T-helper 17 cell (primary cell): ENCODE measurements around the gene KCTD19. TPM values are rescaled to one million over a fixed set of nuclear protein-coding genes. Genes with fewer than 3 reads are reported as not detected.

Experiments used
- ATAC-seq: fragments of 150-1000 bp; cut with Tn5 transposase; 2 replicates; pipeline ENCODE4 v1.10.0; 2021; ENCODE audit warnings: mild to moderate bottlenecking, moderate library complexity
- DNase-seq, 3 donors: peaks; one replicate each; pipeline versions ENCODE4 v3.0.0 to v3.0.0-alpha.2; 2020 to 2021
- H3K9me3 ChIP-seq: one replicate; pipeline ENCODE4 v1.7.0; 2013; ENCODE audit warnings: low read length, mild to moderate bottlenecking; ENCODE audit not compliant: control insufficient read depth, poor library complexity, severe bottlenecking
- H3K27ac Mint-ChIP-seq: one replicate; pipeline ENCODE4 v1.8.0; 2022; ENCODE audit warnings: mild to moderate bottlenecking, moderate library complexity, mixed read lengths
- H3K27me3 Mint-ChIP-seq: one replicate; pipeline ENCODE4 v1.8.0; 2022; ENCODE audit warnings: mixed read lengths
- H3K36me3 Mint-ChIP-seq: one replicate; pipeline ENCODE4 v1.8.0; 2022; ENCODE audit warnings: low read depth, mixed read lengths
- H3K4me1 Mint-ChIP-seq: one replicate; pipeline ENCODE4 v1.8.0; 2022; ENCODE audit warnings: mild to moderate bottlenecking, mixed read lengths
- H3K4me3 Mint-ChIP-seq: one replicate; pipeline ENCODE4 v1.8.0; 2022; ENCODE audit warnings: mild to moderate bottlenecking, moderate library complexity, mixed read lengths
- total RNA-seq, 4 donors: library from RNA in 2 of 4; stranded (reverse) in 2 of 4; gene quantifications; one replicate each; pipeline ENCODE4 v1.2.3 and lab custom pipeline; 2022 to 2026

KCTD19 gene
- total RNA-seq, 2 donors from 2014 or later, result not detected

DNA sequence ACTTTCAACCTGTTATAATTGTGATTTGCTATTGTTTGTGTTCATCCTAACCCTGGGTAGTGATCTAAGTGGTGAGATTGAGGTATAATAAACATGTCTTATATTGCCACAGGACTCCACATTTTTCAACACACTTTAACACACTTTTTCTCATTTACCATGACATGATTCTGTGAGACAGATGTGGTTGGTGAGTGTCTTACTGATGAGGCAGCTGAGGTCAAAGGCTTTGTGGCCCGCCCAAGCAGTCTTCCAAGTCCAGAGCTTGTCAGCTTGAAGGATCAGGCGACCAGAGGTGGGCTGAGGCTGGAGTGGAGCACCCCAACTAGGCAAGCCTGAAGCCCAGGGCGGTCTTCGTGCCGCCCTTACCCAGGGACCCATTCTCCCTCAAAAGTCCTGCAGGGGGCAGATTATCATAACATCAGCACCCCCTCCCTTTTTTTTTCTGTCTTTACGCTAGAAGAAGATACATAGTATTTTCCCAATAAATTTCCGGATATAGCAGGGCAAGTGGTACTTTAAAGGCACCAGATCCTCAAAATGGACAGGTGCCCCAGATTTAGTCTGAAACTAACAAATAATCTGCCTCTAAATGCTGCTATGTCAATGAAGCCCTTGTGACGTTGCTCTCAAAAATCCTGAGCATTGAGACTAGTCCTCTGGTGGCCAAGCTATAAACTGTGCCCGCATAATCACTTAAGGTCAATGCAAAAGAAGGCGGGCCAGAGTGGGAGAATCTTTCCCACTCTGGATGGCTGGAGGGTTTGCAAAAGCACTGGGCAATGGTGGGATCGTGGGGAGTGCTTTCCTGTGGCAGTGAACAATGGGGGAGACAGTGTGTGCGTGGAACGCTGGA is 21.1 kb downstream of the KCTD19 start:
- peak overlapping the region; percentile 53 for H3K27ac Mint-ChIP-seq
- H3K4me1 Mint-ChIP-seq, result peaks cover 8% of the 10 kb centered on the region
- no peaks in the 10 kb centered on the region for H3K9me3 ChIP-seq
- no peak for DNase-seq
- peaks cover 25% of the 10 kb centered on the region for H3K27me3 Mint-ChIP-seq
- no peak for ATAC-seq
- no peak overlapping the region for H3K4me3 Mint-ChIP-seq
- H3K36me3 Mint-ChIP-seq, result peaks cover 2% of the 10 kb centered on the region

GRCh38 chr16:67304020-67304419 is 22.5 kb downstream of the KCTD19 start:
- H3K27ac Mint-ChIP-seq, result no peak overlapping the region
- peaks cover 28% of the 10 kb centered on the region for H3K27me3 Mint-ChIP-seq
- no peak overlapping the region for H3K4me3 Mint-ChIP-seq
- H3K36me3 Mint-ChIP-seq, result peaks cover 2% of the 10 kb centered on the region
- peaks cover 8% of the 10 kb centered on the region for H3K4me1 Mint-ChIP-seq
- no peak for DNase-seq
- no peaks in the 10 kb centered on the region for H3K9me3 ChIP-seq
- ATAC-seq, result no peak

DNA sequence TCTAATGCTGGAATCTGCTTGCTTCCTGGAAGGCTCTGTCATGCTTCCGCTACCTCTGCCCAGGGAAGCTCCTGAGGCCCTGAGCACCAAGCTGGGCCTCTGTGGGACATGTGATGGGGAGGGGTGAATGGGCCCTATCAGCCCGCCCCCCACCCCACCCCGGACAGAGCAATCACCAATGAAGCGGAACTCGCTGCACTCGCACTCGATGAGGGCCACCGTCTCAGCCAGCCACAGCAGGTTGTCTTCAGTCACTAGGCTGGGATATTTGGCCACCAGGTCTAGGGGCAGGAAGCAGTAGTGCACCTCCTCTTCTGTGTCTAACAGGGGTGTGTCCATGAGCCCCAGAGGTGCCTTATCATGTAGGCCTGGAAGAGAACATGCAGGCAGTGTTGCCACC is 23.6 kb downstream of the KCTD19 start:
- Mint-ChIP-seq H3K27ac (no peak overlapping the region), H3K36me3 (no peaks in the 10 kb centered on the region), H3K27me3 (peaks cover 28% of the 10 kb centered on the region), H3K4me1 (peaks cover 3% of the 10 kb centered on the region), H3K4me3 (no peak overlapping the region)
- DNase-seq (no peak), ATAC-seq (no peak)
- H3K9me3 ChIP-seq, result no peaks in the 10 kb centered on the region

DNA sequence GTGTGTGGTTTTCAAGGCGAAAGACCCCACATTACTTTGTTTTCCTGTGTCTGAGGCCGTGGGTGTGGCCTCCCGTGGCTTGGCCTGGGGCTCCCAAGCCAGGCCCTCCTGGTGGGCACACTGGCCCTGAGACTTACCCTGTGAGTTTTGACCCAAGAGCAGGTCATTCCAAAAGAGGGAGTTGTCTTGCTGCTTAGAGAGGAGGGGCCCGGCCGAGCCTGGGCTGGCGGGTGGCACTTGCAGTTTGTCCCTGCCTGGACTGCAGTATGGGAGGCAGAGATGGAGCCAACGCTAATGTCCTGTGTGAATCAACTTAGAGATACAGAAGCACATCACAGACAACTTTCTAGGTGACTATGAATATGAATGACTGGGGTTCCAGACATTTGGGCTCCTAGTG is 24.5 kb downstream of the KCTD19 start:
- DNase-seq (no peak), ATAC-seq (no peak)
- Mint-ChIP-seq H3K4me3 (no peak overlapping the region), H3K27ac (no peak overlapping the region), H3K27me3 (peaks cover 28% of the 10 kb centered on the region), H3K4me1 (peaks cover 5% of the 10 kb centered on the region), H3K36me3 (no peaks in the 10 kb centered on the region)
- H3K9me3 ChIP-seq, result no peaks in the 10 kb centered on the region

DNA sequence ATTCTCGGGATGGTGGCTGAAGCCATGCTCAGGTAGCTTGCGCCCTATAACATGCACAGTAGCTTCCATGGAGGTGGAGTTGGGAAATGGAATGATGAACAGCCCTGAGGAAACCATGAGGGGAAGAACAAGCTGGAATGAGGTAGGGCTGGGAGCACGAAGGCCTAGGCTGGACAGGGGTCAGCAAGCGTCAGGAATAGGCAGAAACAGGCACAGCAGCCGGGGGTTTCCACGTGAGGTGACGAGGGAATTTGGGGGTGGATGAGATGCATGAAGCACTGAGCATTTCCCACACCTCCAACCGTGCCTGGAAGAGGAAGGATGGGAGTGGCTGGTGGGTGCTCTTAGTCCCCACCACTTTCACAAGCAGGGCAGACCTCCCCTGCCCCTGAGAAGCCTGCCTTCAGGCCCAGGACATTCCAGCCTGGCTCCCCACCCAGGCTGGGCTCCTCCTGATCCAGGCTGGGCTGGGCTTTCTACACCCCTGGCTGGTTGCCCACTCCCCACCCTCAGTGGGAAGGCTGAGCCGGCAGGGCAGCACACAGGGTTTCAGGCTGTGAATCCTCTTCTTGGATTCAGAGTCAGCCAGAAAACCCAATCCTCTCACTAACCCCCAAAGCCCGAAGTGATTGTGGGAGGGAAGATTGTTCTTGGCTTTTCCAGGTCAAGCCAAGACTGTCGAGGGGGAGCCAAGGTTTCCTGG is 25.3 kb downstream of the KCTD19 start:
- Mint-ChIP-seq H3K4me3 (no peak overlapping the region), H3K4me1 (peaks cover 5% of the 10 kb centered on the region), H3K27me3 (peaks cover 27% of the 10 kb centered on the region), H3K27ac (no peak overlapping the region), H3K36me3 (no peaks in the 10 kb centered on the region)
- ATAC-seq (no peak), DNase-seq (no peak)
- H3K9me3 ChIP-seq, result no peaks in the 10 kb centered on the region

DNA sequence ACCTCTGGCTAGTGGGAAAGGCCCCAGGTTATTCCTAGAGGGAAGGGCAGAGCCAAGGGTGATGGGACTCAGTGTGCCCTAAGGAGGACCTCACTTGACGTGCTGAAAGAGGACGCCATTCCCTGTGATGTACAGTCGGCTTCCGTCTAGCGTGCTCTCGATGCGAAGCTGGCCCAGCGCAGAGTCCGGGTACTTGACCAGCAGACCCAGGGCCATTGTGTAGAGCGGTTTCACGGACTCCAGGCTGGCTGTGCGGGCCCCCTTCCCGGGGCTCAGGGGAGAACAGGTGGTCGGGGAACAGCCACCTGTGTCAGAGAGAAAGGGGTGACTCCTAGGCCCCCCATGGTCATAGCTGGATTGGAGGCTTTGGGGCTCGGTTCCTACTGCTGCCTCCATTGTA is 27.3 kb downstream of the KCTD19 start:
- ATAC-seq (no peak), DNase-seq (no peak)
- no peaks in the 10 kb centered on the region for H3K36me3 Mint-ChIP-seq
- no peaks in the 10 kb centered on the region for H3K9me3 ChIP-seq
- H3K4me3 Mint-ChIP-seq, result no peak overlapping the region
- H3K27me3 Mint-ChIP-seq, result peaks cover 22% of the 10 kb centered on the region
- H3K4me1 Mint-ChIP-seq, result peaks cover 5% of the 10 kb centered on the region
- no peak overlapping the region for H3K27ac Mint-ChIP-seq

DNA sequence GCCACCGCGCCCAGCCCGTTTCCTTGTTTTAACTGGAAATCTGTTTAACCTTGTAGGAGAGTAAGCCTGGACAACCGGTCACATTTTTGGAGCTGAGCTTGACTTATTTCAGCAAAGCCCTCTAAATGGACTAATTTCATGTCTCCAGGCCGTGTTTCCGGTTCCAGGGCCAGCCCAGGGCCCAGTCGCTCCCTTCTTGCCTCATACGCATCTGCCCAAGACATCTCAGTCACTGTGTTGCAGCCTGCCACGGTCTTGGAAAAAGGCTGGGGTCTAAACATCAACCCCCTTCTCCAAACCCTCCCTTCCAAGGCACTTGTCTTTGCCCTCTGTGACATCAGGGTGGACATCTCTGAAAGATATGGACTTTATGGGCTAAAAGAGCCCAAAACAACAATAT is 28.3 kb downstream of the KCTD19 start:
- H3K4me3 Mint-ChIP-seq, result no peak overlapping the region
- DNase-seq (no peak), ATAC-seq (no peak)
- H3K27ac Mint-ChIP-seq, result no peak overlapping the region
- H3K4me1 Mint-ChIP-seq, result peaks cover 2% of the 10 kb centered on the region
- H3K27me3 Mint-ChIP-seq, result peaks cover 22% of the 10 kb centered on the region
- H3K36me3 Mint-ChIP-seq, result no peaks in the 10 kb centered on the region
- no peaks in the 10 kb centered on the region for H3K9me3 ChIP-seq

GRCh38 chr16:67296420-67296819 is 30.1 kb downstream of the KCTD19 start:
- peaks cover 22% of the 10 kb centered on the region for H3K27me3 Mint-ChIP-seq
- H3K9me3 ChIP-seq, result no peaks in the 10 kb centered on the region
- H3K4me3 Mint-ChIP-seq, result no peak overlapping the region
- H3K36me3 Mint-ChIP-seq, result no peaks in the 10 kb centered on the region
- ATAC-seq (no peak), DNase-seq (no peak)
- H3K4me1 Mint-ChIP-seq, result peaks cover 2% of the 10 kb centered on the region
- H3K27ac Mint-ChIP-seq, result no peak overlapping the region

DNA sequence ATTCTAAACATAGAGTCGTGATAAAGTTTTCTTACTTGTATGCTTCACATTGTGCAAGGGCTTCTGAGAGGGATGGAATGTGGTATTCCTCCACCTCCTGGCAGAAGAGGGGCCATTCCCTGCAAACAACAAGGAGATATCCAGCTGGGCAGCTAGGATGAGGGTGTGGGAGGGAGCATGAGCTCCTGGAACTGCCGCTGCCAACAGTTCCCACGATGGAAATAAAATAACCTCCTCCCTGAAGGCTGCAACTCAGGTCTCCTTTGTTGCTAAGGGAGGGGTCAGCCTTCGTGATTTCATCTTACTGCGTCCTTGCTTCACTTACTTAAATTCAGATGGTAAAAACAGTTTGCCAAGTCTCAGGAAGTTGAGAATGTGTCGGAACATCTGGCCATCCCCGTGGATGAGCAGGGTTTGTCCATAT is 31.6 kb downstream of the KCTD19 start:
- no peak overlapping the region for H3K27ac Mint-ChIP-seq
- peaks cover 11% of the 10 kb centered on the region for H3K27me3 Mint-ChIP-seq
- no peak overlapping the region for H3K4me3 Mint-ChIP-seq
- DNase-seq (no peak), ATAC-seq (no peak)
- peaks cover 2% of the 10 kb centered on the region for H3K4me1 Mint-ChIP-seq
- no peaks in the 10 kb centered on the region for H3K36me3 Mint-ChIP-seq
- no peaks in the 10 kb centered on the region for H3K9me3 ChIP-seq

- ATAC-seq, result no peak
- Mint-ChIP-seq H3K4me3 (no peak overlapping the region), H3K27ac (peak overlapping the region; percentile 39), H3K36me3 (no peaks in the 10 kb centered on the region), H3K27me3 (peaks cover 11% of the 10 kb centered on the region), H3K4me1 (peaks cover 4% of the 10 kb centered on the region)
- DNase-seq, result no peak
- H3K9me3 ChIP-seq, result no peaks in the 10 kb centered on the region
Measured at GRCh38 chr16:67294171-67294757, 32.3 kb downstream of the KCTD19 start.

GRCh38 chr16:67291461-67291860 is 35.1 kb downstream of the KCTD19 start:
- no peak overlapping the region for H3K27ac Mint-ChIP-seq
- DNase-seq (no peak), ATAC-seq (no peak)
- H3K4me1 Mint-ChIP-seq, result peaks cover 3% of the 10 kb centered on the region
- no peak overlapping the region for H3K4me3 Mint-ChIP-seq
- peaks cover 4% of the 10 kb centered on the region for H3K27me3 Mint-ChIP-seq
- H3K9me3 ChIP-seq, result no peaks in the 10 kb centered on the region
- H3K36me3 Mint-ChIP-seq, result no peaks in the 10 kb centered on the region

GRCh38 chr16:67287960-67288359 is 38.6 kb downstream of the KCTD19 start:
- H3K27me3 Mint-ChIP-seq, result no peaks in the 10 kb centered on the region
- DNase-seq, result no peak
- no peak overlapping the region for H3K27ac Mint-ChIP-seq
- H3K9me3 ChIP-seq, result no peaks in the 10 kb centered on the region
- peaks cover 12% of the 10 kb centered on the region for H3K4me1 Mint-ChIP-seq
- H3K36me3 Mint-ChIP-seq, result peaks cover 9% of the 10 kb centered on the region
- H3K4me3 Mint-ChIP-seq, result no peak overlapping the region
- ATAC-seq, result no peak

- ATAC-seq, result no peak
- DNase-seq, result no peak
- no peak overlapping the region for H3K27ac Mint-ChIP-seq
- no peaks in the 10 kb centered on the region for H3K27me3 Mint-ChIP-seq
- H3K4me3 Mint-ChIP-seq, result no peak overlapping the region
- H3K4me1 Mint-ChIP-seq, result peaks cover 12% of the 10 kb centered on the region
- H3K9me3 ChIP-seq, result no peaks in the 10 kb centered on the region
- H3K36me3 Mint-ChIP-seq, result peaks cover 11% of the 10 kb centered on the region
Measured at GRCh38 chr16:67286441-67287235, 39.9 kb downstream of the KCTD19 start.
